CD4-positive, alpha-beta T cell treated with Interleukin-15 for 4 hours (primary cell): ENCODE measurements around the gene WDCP.

Experiments used
- DNase-seq: peaks from one replicate; pipeline ENCODE4 v3.0.0-alpha.2; 2020; ENCODE audit warnings: low spot score

The WDCP gene

GRCh38 chr2:23992931-23993330 is 54.3 kb downstream of the WDCP start:
- no peak for DNase-seq

GRCh38 chr2:23988371-23988770 is 58.8 kb downstream of the WDCP start:
- peak; percentile 21 for DNase-seq
